ENCODE results near the gene RPP40. TPM values are rescaled to one million over a fixed set of nuclear protein-coding genes. Genes with fewer than 3 reads are reported as not detected.

The RPP40 gene
- total RNA-seq, 2 experiments from 2014 or later: 12.2 to 22.7 TPM

DNA sequence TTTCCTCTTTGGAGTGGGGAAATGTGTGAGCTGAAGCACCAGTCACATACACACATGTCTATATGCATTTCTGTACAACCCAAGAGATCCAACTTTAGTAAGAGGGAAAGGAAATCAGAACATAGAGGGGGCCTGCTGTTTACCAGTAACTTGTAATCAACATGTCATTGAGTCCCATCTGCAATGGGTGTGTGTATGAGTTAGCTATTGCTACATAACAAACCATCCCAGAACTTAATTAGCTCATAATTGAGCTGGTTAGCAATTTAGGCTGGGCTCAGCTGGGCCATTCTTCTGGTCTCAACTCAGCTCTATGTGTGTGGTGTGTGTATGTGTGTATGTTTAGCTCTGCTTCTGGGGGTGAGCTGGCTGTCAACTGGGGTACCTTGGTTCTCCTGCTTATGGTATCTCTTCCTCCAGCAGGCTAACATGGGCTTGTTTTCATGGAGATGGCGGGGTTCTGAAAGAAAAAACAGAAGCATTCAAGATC lies 10.3 kb upstream of the RPP40 start:
- H3K79me2 ChIP-seq (ENCODE audit: insufficient read depth, low read depth, low read length): no peaks in the 10 kb centered on the region
- ChIA-PET POLR2A (interaction anchor here (0.8 to 1.4 kb wide), 4 partner anchors 8 to 64 kb away, joined by 3 to 8 read pairs (median 3); no protein-coding TSS in a partner anchor), CTCF (ENCODE audit: unreplicated experiment) (no interaction called here)
- no peaks in the 10 kb centered on the region for H3K36me3 ChIP-seq (ENCODE audit: insufficient read depth, low read length)
- H2AFZ ChIP-seq (ENCODE audit: low read length): no peak overlapping the region
- no TSS peak for BruUV-seq (replicated peaks)
- intact Hi-C loops (cut with micrococcal nuclease; ENCODE audit: unreplicated experiment): no loop called here
- no peak overlapping the region for H3K4me2 ChIP-seq (ENCODE audit: low read length)
- TF ChIP-seq, protein P1, sequence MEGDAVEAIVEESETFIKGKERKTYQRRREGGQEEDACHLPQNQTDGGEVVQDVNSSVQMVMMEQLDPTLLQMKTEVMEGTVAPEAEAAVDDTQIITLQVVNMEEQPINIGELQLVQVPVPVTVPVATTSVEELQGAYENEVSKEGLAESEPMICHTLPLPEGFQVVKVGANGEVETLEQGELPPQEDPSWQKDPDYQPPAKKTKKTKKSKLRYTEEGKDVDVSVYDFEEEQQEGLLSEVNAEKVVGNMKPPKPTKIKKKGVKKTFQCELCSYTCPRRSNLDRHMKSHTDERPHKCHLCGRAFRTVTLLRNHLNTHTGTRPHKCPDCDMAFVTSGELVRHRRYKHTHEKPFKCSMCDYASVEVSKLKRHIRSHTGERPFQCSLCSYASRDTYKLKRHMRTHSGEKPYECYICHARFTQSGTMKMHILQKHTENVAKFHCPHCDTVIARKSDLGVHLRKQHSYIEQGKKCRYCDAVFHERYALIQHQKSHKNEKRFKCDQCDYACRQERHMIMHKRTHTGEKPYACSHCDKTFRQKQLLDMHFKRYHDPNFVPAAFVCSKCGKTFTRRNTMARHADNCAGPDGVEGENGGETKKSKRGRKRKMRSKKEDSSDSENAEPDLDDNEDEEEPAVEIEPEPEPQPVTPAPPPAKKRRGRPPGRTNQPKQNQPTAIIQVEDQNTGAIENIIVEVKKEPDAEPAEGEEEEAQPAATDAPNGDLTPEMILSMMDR (conservative IDR thresholded peaks at IDR 0.05; ENCODE audit: low read length): no peak
- no peak for TF ChIP-seq EZH2phosphoT487 (IDR thresholded peaks at IDR 0.05; ENCODE audit: borderline replicate concordance, low read depth, low read length)
- H3K9me2 ChIP-seq (ENCODE audit: insufficient read depth, low read length): no peaks in the 10 kb centered on the region
- no peak for DNase-seq (ENCODE audit: low spot score)
- H4K20me1 ChIP-seq (ENCODE audit: insufficient read depth, low read length): no peaks in the 10 kb centered on the region
- H3K27ac ChIP-seq (ENCODE audit: low read depth, low read length, poor library complexity, severe bottlenecking): no peak overlapping the region
- H3K9me3 ChIP-seq (ENCODE audit: low read length): no peaks in the 10 kb centered on the region
- H3K4me3 ChIP-seq (ENCODE audit: low read depth, low read length, poor library complexity, severe bottlenecking): no peak overlapping the region
- H3K4me1 ChIP-seq (ENCODE audit: insufficient read depth, low read length, poor library complexity, severe bottlenecking): no peaks in the 10 kb centered on the region

DNA sequence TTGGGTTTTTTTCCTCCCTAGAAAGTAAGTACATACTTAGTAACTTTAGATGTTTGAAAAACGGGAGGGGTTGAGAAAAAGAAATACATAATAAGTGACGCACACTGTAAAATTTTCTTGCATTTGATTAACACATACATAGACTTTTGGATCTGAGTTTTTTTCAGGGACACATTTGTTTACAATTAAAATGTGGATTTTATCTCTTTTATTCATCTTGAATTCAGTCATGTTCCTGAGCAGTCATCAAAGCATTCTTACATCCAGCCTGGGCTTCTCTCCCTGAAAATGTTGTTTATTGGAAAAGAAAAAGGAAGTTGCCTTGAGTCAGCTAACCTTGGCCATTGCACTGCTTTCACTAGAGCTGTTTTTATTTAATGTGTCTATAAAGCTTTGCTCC lies 8.7 kb upstream of the RPP40 start:
- H3K27ac ChIP-seq (ENCODE audit: low read depth, low read length, poor library complexity, severe bottlenecking): no peak overlapping the region
- H3K4me2 ChIP-seq (ENCODE audit: low read length): no peak overlapping the region
- POLR2A ChIA-PET: no interaction called here
- no peaks in the 10 kb centered on the region for H3K9me2 ChIP-seq (ENCODE audit: insufficient read depth, low read length)
- H3K4me3 ChIP-seq (ENCODE audit: low read depth, low read length, poor library complexity, severe bottlenecking): no peak overlapping the region
- no peaks in the 10 kb centered on the region for H3K36me3 ChIP-seq (ENCODE audit: insufficient read depth, low read length)
- no peaks in the 10 kb centered on the region for H4K20me1 ChIP-seq (ENCODE audit: insufficient read depth, low read length)
- intact Hi-C loops (cut with micrococcal nuclease; ENCODE audit: unreplicated experiment): no loop called here
- no peaks in the 10 kb centered on the region for H3K9me3 ChIP-seq (ENCODE audit: low read length)
- H2AFZ ChIP-seq (ENCODE audit: low read length): no peak overlapping the region
- no peak for TF ChIP-seq EZH2phosphoT487 (IDR thresholded peaks at IDR 0.05; ENCODE audit: borderline replicate concordance, low read depth, low read length)
- TF ChIP-seq, protein P1 (conservative IDR thresholded peaks at IDR 0.05; ENCODE audit: low read length): no peak
- CTCF ChIA-PET (ENCODE audit: unreplicated experiment): no interaction called here
- DNase-seq (ENCODE audit: low spot score): no peak
- H3K4me1 ChIP-seq (ENCODE audit: insufficient read depth, low read length, poor library complexity, severe bottlenecking): no peaks in the 10 kb centered on the region
- no TSS peak for BruUV-seq (replicated peaks)
- no peaks in the 10 kb centered on the region for H3K79me2 ChIP-seq (ENCODE audit: insufficient read depth, low read depth, low read length)

DNA sequence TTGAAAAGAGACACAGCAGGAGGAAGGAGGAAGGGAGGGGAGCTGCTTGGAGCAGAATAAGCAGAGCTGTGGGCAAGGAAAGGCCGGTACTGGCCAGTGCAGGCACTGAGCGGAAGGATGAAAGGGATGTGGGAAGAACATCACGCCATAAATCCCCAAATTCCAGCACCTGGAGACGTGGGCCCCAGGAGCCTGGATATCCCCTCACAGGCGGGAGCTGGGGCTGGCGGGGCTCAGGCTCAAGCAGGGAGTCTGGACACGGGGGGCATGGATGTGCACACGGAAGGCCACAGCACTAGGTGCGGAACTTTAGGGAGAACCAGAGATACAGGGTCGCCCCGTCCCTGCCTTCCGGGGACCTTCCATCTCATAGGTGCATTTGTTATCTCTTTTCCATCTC lies 7.5 kb upstream of the RPP40 start:
- Histone ChIP-seq H3K4me1 (ENCODE audit: insufficient read depth, low read length, poor library complexity, severe bottlenecking) (no peaks in the 10 kb centered on the region), H3K9me3 (ENCODE audit: low read length) (no peaks in the 10 kb centered on the region), H3K79me2 (ENCODE audit: insufficient read depth, low read depth, low read length) (no peaks in the 10 kb centered on the region), H3K4me2 (ENCODE audit: low read length) (no peak overlapping the region), H3K9me2 (ENCODE audit: insufficient read depth, low read length) (no peaks in the 10 kb centered on the region), H3K36me3 (ENCODE audit: insufficient read depth, low read length) (no peaks in the 10 kb centered on the region), H4K20me1 (ENCODE audit: insufficient read depth, low read length) (no peaks in the 10 kb centered on the region), H2AFZ (ENCODE audit: low read length) (no peak overlapping the region), H3K27ac (ENCODE audit: low read depth, low read length, poor library complexity, severe bottlenecking) (no peak overlapping the region), H3K4me3 (ENCODE audit: low read depth, low read length, poor library complexity, severe bottlenecking) (no peak overlapping the region)
- POLR2A ChIA-PET: no interaction called here
- CTCF ChIA-PET (ENCODE audit: unreplicated experiment): no interaction called here
- BruUV-seq (replicated peaks): no TSS peak
- intact Hi-C loops (cut with micrococcal nuclease; ENCODE audit: unreplicated experiment): no loop called here
- TF ChIP-seq, protein P1 (conservative IDR thresholded peaks at IDR 0.05; ENCODE audit: low read length): no peak
- no peak for TF ChIP-seq EZH2phosphoT487 (IDR thresholded peaks at IDR 0.05; ENCODE audit: borderline replicate concordance, low read depth, low read length)
- DNase-seq (ENCODE audit: low spot score): no peak

All from OCI-LY7 (cell line).